ENCODE data around the gene STK33.

Gene STK33

GRCh38 chr11:8501836-8502235 is 92.2 kb downstream of the STK33 start (continued):
- no peak for TF ChIP-seq PRDM2 (tag by site-specific recombination; IDR thresholded peaks at IDR 0.05; ENCODE audit: borderline replicate concordance)
- no peak for TF ChIP-seq ZNF37A (tag by site-specific recombination; IDR thresholded peaks at IDR 0.05)

GRCh38 chr11:8488395-8488794 is 105.6 kb downstream of the STK33 start:
- TF ChIP-seq ZNF704 (tag by site-specific recombination; IDR thresholded peaks at IDR 0.05) (no peak), ZNF544 (tag by site-specific recombination; IDR thresholded peaks at IDR 0.05) (no peak), ZNF311 (tag by site-specific recombination; IDR thresholded peaks at IDR 0.05; ENCODE audit: borderline replicate concordance) (no peak), ZNF529 (tag by site-specific recombination; IDR thresholded peaks at IDR 0.05; ENCODE audit: insufficient replicate concordance) (no peak), ZNF157 (tag by site-specific recombination; IDR thresholded peaks at IDR 0.05) (no peak), PRDM2 (tag by site-specific recombination; IDR thresholded peaks at IDR 0.05; ENCODE audit: borderline replicate concordance) (no peak), ZNF184 (tag by site-specific recombination; IDR thresholded peaks at IDR 0.05) (no peak), ZNF558 (tag by site-specific recombination; IDR thresholded peaks at IDR 0.05) (no peak), ZNF214 (tag by site-specific recombination; IDR thresholded peaks at IDR 0.05; ENCODE audit: borderline replicate concordance) (no peak), SP2 (tag by site-specific recombination; IDR thresholded peaks at IDR 0.05) (no peak), HIC1 (tag by site-specific recombination; IDR thresholded peaks at IDR 0.05) (no peak), ZNF76 (tag by site-specific recombination; IDR thresholded peaks at IDR 0.05; ENCODE audit: borderline replicate concordance, low read depth) (no peak)

More at GRCh38 chr11:8488395-8488794, 105.6 kb downstream of the STK33 start:
- no peaks in the 10 kb centered on the region for H3K36me3 ChIP-seq (ENCODE audit: control insufficient read depth in 2 of 2, insufficient read depth in 1 of 2, low read length in 2 of 2)
- no peaks in the 10 kb centered on the region for H3K9me3 ChIP-seq (ENCODE audit: control insufficient read depth, insufficient read depth, low read depth, low read length)
- CTCF ChIA-PET: no interaction called here
- POLR2A ChIA-PET: no interaction called here
- H3K4me3 ChIP-seq (ENCODE audit: low read depth, low read length): no peak overlapping the region
- H3K4me1 ChIP-seq (ENCODE audit: control insufficient read depth, insufficient read depth, low read length): no peaks in the 10 kb centered on the region
- no peak overlapping the region for H3K27ac ChIP-seq (ENCODE audit: extremely low read depth, low read depth, low read length)

Data from HEK293 (cell line).